Measurements from ENCODE around the gene SGPP2. TPM values are rescaled to one million over a fixed set of nuclear protein-coding genes. Genes with fewer than 3 reads are reported as not detected.

SGPP2 gene
- total RNA-seq, 2 donors from 2014 or later = 4.0 to 4.9 TPM

DNA sequence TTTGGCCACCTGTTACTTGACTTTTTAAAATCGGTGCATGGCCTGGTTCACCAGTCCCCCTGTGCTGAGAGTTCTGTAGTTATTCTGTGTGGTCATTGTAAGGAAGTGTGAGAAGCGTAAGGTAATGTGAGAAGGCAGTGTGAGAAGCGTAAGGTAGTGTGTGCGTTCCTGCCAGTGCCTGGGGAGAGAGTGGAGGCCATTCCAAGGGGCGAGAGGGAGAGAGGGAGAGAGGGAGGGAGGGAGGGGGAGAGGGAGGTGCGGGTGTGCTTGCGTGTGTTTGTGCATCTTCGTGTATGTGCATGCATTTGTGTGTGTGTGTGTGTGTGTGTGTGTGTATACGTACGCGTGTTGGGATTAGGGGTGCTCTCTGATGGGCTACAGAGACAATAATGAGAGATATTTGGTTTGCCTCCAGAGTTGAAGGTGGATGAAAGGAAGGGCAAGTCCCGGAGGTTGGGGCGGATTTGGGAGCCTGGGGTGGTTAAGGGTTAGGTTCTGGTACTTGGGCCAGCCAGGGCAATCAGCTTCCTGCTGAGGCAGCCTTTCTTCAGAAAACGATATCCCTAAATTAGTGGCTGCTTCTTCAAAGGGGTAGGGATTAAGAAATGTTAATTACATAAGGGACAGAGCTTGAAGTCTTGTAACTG lies 53.7 kb downstream of the SGPP2 start:
- DNase-seq = no peak
- H3K9me3 ChIP-seq = no peaks in the 10 kb centered on the region
- 56 to 70% methylated on average over 14 of the region's 14 CpGs for WGBS, 2 donors
- peaks cover 6% of the 10 kb centered on the region for H3K4me1 ChIP-seq
- no peak overlapping the region for H3K4me3 ChIP-seq
- no peak for ATAC-seq
- no peaks in the 10 kb centered on the region for H3K27me3 ChIP-seq
- intact Hi-C loops (cut with DNase I) = no loop called here
- TF ChIP-seq, protein P1, sequence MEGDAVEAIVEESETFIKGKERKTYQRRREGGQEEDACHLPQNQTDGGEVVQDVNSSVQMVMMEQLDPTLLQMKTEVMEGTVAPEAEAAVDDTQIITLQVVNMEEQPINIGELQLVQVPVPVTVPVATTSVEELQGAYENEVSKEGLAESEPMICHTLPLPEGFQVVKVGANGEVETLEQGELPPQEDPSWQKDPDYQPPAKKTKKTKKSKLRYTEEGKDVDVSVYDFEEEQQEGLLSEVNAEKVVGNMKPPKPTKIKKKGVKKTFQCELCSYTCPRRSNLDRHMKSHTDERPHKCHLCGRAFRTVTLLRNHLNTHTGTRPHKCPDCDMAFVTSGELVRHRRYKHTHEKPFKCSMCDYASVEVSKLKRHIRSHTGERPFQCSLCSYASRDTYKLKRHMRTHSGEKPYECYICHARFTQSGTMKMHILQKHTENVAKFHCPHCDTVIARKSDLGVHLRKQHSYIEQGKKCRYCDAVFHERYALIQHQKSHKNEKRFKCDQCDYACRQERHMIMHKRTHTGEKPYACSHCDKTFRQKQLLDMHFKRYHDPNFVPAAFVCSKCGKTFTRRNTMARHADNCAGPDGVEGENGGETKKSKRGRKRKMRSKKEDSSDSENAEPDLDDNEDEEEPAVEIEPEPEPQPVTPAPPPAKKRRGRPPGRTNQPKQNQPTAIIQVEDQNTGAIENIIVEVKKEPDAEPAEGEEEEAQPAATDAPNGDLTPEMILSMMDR (IDR thresholded peaks at IDR 0.05) = no peak
- TF ChIP-seq POLR2A (IDR thresholded peaks at IDR 0.05) = no peak
- H3K36me3 ChIP-seq (replicated peaks in 1 of 2; ENCODE audit: insufficient read depth in 1 of 2, low read depth in 2 of 2) = no peaks in the 10 kb centered on the region
- H3K27ac ChIP-seq = no peak overlapping the region

DNA sequence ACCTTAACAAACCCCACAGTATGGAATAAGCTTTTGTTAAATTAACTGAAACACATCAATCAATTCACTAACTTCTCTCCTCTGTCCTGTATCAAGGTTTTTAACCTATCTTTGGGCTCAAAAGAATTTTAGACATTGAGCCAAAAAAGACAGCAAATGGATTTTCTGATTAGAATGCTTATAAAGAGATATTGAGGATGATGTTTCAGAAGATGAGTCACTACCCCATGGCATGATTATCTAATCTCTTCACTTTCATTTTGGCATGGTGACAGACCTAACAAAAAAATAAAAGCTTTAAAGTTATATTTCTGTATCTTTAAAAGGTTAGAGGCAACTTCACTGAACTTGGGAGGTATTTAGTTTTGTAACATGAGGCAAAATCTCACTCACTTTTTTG lies 55.5 kb downstream of the SGPP2 start:
- Histone ChIP-seq H3K27ac (no peak overlapping the region), H3K36me3 (replicated peaks in 1 of 2; ENCODE audit: insufficient read depth in 1 of 2, low read depth in 2 of 2) (no peaks in the 10 kb centered on the region), H3K9me3 (no peaks in the 10 kb centered on the region), H3K27me3 (no peaks in the 10 kb centered on the region), H3K4me3 (no peak overlapping the region), H3K4me1 (peaks cover 6% of the 10 kb centered on the region)
- DNase-seq = no peak
- TF ChIP-seq POLR2A (IDR thresholded peaks at IDR 0.05) = no peak
- TF ChIP-seq, protein P1 (IDR thresholded peaks at IDR 0.05) = no peak
- intact Hi-C loops (cut with DNase I) = no loop called here
- no peak for ATAC-seq

DNA sequence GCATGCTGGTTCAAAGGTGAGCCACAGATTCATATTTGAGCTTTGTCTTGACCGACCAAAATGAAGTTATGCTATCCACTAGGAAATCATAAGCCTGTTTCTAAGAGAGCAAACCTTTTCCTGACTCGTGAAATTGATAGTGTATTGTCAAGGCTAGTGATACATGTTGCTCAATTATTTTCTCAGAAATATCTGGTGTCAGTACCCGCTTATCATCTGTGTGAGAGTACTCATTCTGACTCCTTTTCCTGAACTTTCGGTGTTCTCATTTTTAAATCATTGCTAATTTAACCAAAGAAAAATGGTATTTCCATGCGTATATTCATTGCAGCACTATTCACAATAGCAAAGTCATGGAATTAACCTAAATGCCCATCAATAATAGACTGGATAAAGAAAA lies 56.2 kb downstream of the SGPP2 start:
- DNase-seq (no peak), ATAC-seq (no peak)
- intact Hi-C loops (cut with DNase I) = no loop called here
- Histone ChIP-seq H3K27ac (no peak overlapping the region), H3K27me3 (no peaks in the 10 kb centered on the region), H3K9me3 (no peaks in the 10 kb centered on the region), H3K4me1 (peaks cover 6% of the 10 kb centered on the region), H3K4me3 (no peak overlapping the region), H3K36me3 (replicated peaks in 1 of 2; ENCODE audit: insufficient read depth in 1 of 2, low read depth in 2 of 2) (no peaks in the 10 kb centered on the region)
- no peak for TF ChIP-seq POLR2A (IDR thresholded peaks at IDR 0.05)
- TF ChIP-seq, protein P1 (IDR thresholded peaks at IDR 0.05) = no peak
- 76 to 77% methylated on average over 5 of the region's 5 CpGs for WGBS, 2 donors

DNA sequence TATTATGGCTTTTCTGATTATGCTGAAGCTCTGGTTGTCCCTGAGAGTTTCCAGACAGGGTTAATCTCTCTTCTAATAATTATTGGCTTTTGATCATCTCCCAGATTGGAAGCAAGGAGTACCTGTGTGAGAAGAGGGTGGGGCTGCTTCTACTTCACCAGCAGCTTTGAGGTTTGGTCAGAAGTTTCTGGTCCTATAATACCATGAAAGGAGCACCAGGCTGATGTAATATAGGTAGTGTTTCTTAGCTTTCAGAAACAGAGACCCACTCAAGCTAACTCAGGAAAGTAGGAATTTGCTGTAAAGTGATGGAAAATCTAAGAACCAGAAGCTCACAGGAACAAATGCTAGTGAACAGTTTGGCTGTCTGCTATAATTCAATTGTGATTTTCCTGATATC lies 57.6 kb downstream of the SGPP2 start:
- Histone ChIP-seq H3K4me3 (no peak overlapping the region), H3K36me3 (replicated peaks in 1 of 2; ENCODE audit: insufficient read depth in 1 of 2, low read depth in 2 of 2) (no peaks in the 10 kb centered on the region), H3K27ac (no peak overlapping the region), H3K9me3 (no peaks in the 10 kb centered on the region), H3K4me1 (no peaks in the 10 kb centered on the region), H3K27me3 (no peaks in the 10 kb centered on the region)
- TF ChIP-seq POLR2A (IDR thresholded peaks at IDR 0.05) = no peak
- TF ChIP-seq, protein P1 (IDR thresholded peaks at IDR 0.05) = no peak
- no peak for DNase-seq
- ATAC-seq = no peak
- intact Hi-C loops (cut with DNase I) = no loop called here

DNA sequence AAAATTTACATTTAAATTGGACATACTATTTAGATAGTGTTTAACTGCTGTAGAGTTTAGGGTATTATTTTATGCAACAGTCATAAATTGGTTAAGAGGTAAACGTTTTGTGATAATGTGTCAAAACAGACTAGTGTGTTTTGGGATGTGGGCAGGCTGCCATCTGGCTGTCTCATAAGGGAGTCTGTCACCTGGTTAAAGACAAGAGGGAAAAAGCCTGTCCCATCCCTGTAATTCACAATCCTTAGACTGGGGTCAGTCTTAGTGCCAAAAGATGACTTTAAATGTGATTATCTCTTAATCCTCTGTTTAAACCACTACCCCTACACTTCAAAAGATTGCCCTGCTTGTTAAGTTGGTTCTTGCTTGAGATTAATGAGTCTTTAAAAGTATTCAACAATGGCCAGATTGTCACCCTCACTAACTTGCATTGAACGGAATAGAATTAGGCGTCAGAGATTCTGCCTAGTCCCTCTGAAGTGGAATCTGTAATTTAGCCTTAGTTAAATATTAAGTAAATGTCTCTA lies 59.2 kb downstream of the SGPP2 start:
- no peak for ATAC-seq
- peak in 1 of 4 donors; percentile 21 for DNase-seq
- H3K4me3 ChIP-seq = no peak overlapping the region
- intact Hi-C loops (cut with DNase I) = no loop called here
- WGBS, 2 donors = 16 to 17% methylated on average over 3 of the region's 3 CpGs
- no peak for TF ChIP-seq POLR2A (IDR thresholded peaks at IDR 0.05)
- TF ChIP-seq, protein P1 (IDR thresholded peaks at IDR 0.05) = peak in 1 of 7 experiments; percentile 4
- no peaks in the 10 kb centered on the region for H3K36me3 ChIP-seq (replicated peaks in 1 of 2; ENCODE audit: insufficient read depth in 1 of 2, low read depth in 2 of 2)
- no peaks in the 10 kb centered on the region for H3K9me3 ChIP-seq
- H3K27ac ChIP-seq = no peak overlapping the region
- no peaks in the 10 kb centered on the region for H3K4me1 ChIP-seq
- no peaks in the 10 kb centered on the region for H3K27me3 ChIP-seq
